ENCODE data around the gene ADAD2. TPM values are rescaled to one million over a fixed set of nuclear protein-coding genes. Genes with fewer than 3 reads are reported as not detected.
A peak's percentile ranks its signal among the peaks of the same experiment; 100 is the strongest.

ADAD2 gene
- total RNA-seq, 4 donors from 2014 or later = 1.8 TPM; not detected in 3

DNA sequence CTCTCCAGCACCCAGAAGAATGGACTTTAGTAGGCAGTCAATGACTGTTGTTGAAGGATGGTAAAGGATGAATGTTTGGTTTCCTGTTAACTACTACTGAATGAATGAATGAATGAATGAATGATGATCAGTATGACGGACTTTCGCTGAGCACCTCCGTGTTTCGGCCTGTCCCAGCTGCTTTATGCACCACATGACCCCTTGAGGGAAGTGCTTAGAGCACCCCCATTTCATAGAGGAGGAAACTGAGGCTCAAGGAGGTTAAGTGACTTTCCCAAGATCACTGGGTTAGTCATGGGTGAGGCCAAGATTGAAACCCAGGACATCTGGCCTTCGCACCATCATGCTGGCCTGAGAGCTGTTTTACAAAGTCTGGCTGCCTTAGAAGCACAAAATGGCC is 42.0 kb downstream of the ADAD2 start:
- no peaks in the 10 kb centered on the region for H3K36me3 ChIP-seq
- peaks cover 0 to 2% (median 0%) of the 10 kb centered on the region in 4 donors for H3K4me1 ChIP-seq
- TF ChIP-seq, protein P1, sequence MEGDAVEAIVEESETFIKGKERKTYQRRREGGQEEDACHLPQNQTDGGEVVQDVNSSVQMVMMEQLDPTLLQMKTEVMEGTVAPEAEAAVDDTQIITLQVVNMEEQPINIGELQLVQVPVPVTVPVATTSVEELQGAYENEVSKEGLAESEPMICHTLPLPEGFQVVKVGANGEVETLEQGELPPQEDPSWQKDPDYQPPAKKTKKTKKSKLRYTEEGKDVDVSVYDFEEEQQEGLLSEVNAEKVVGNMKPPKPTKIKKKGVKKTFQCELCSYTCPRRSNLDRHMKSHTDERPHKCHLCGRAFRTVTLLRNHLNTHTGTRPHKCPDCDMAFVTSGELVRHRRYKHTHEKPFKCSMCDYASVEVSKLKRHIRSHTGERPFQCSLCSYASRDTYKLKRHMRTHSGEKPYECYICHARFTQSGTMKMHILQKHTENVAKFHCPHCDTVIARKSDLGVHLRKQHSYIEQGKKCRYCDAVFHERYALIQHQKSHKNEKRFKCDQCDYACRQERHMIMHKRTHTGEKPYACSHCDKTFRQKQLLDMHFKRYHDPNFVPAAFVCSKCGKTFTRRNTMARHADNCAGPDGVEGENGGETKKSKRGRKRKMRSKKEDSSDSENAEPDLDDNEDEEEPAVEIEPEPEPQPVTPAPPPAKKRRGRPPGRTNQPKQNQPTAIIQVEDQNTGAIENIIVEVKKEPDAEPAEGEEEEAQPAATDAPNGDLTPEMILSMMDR (IDR thresholded peaks at IDR 0.05) = no peak
- no peak for TF ChIP-seq POLR2A (IDR thresholded peaks at IDR 0.05)

DNA sequence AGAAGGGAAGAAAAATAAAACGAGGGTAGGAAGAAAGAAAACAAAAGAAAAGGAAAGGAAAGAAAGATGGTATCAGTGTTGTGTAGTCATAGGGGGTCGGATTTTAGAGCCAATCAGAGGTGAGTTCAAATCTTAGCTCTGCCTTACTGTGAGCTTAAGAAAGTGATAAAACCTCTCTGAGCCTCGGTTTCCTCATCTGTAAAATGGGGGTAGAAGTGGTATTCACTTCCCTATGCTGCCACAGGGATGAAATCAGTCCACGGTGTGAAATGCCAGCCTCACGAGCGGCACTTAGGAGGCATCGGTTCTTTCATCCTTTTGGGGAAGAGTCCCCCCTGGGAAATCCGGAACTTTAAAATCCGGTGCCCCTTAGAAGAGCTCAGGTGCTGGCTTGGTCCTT is 42.8 kb downstream of the ADAD2 start:
- Histone ChIP-seq H3K36me3 (no peaks in the 10 kb centered on the region), H3K27me3 (no peaks in the 10 kb centered on the region), H3K27ac (no peak overlapping the region), H3K9me3 (no peaks in the 10 kb centered on the region), H3K4me1 (no peaks in the 10 kb centered on the region), H3K4me3 (no peak overlapping the region)
- TF ChIP-seq POLR2A (IDR thresholded peaks at IDR 0.05) = no peak
- TF ChIP-seq, protein P1 (IDR thresholded peaks at IDR 0.05) = no peak
- DNase-seq = no peak

More for the DNA sequence above, 42.0 kb downstream of the ADAD2 start:
- no peak overlapping the region for H3K27ac ChIP-seq
- no peaks in the 10 kb centered on the region for H3K27me3 ChIP-seq
- H3K4me3 ChIP-seq = no peak overlapping the region
- no peaks in the 10 kb centered on the region for H3K9me3 ChIP-seq
- DNase-seq = no peak

DNA sequence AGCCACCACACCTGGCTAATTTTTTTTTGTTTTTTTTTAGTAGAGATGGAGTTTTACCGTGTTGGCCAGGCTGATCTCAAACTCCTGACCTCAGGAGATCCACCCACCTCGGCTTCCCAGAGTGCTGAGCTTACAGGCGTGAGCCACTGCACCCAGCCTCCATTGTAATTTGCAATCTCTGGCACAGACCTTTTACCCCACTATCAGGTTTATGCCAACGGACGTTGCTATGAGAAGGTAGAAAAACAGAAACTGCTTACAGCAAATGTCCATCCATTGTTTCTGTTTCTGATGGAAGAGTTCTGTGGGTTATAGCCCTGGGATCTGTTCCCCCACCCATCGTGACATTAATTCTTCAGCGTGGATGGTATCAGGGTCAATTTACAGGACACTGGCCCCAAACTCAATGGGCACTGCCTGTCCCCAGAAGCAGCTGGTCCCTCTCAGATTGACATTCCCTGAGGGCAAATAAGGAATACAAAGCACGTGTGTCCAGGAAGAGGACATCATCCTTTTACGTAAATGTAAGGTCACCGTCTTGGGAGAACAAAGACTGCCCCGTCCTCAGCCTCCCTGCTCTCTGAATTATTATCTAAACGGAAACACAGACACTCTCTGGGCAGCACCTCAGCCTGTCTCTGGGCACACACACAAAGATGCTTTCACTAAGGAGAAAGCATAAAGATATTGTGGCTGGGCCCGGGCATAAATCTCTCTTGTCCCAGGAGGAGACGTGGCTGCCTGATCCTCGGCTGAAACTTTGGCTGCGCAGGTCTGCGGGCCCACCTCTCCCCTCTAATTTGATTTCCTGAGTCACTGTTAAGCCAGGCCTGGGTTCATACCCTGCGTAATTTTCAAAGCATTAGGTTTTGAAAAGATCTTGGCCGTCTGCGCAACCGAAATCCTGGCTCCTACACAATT is 43.6 kb downstream of the ADAD2 start:
- Histone ChIP-seq H3K27me3 (no peaks in the 10 kb centered on the region), H3K27ac (peak overlapping the region in 1 of 4 donors; percentile 60), H3K9me3 (no peaks in the 10 kb centered on the region), H3K36me3 (no peaks in the 10 kb centered on the region), H3K4me3 (no peak overlapping the region), H3K4me1 (no peaks in the 10 kb centered on the region)
- DNase-seq = no peak
- TF ChIP-seq POLR2A (IDR thresholded peaks at IDR 0.05) = no peak
- TF ChIP-seq, protein P1 (IDR thresholded peaks at IDR 0.05) = no peak

DNA sequence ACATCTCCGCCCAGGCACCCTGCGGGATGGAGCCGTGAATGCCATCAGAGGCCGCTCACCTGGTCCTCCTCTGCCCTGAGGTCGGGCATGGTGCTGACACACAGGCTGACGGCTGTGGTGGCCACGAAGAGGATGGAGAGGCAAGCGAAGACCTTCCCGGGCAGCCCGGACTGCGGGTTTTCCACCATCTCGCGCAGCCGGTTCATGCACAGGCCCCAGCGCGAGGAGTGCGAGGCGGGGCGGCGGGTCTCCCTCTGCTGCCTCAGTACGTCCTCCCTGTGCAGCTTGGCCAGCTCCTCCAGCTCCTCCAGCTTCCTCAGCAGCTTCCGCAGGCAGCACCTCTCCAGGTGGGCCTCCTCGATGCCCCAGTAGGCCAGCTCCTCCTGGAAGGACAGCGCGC is 45.7 kb downstream of the ADAD2 start:
- TF ChIP-seq, protein P1 (IDR thresholded peaks at IDR 0.05) = no peak
- no peak for TF ChIP-seq POLR2A (IDR thresholded peaks at IDR 0.05)
- H3K27me3 ChIP-seq = no peaks in the 10 kb centered on the region
- DNase-seq = no peak
- H3K36me3 ChIP-seq = no peaks in the 10 kb centered on the region
- no peak overlapping the region for H3K4me3 ChIP-seq
- no peaks in the 10 kb centered on the region for H3K4me1 ChIP-seq
- no peaks in the 10 kb centered on the region for H3K9me3 ChIP-seq
- no peak overlapping the region for H3K27ac ChIP-seq

DNA sequence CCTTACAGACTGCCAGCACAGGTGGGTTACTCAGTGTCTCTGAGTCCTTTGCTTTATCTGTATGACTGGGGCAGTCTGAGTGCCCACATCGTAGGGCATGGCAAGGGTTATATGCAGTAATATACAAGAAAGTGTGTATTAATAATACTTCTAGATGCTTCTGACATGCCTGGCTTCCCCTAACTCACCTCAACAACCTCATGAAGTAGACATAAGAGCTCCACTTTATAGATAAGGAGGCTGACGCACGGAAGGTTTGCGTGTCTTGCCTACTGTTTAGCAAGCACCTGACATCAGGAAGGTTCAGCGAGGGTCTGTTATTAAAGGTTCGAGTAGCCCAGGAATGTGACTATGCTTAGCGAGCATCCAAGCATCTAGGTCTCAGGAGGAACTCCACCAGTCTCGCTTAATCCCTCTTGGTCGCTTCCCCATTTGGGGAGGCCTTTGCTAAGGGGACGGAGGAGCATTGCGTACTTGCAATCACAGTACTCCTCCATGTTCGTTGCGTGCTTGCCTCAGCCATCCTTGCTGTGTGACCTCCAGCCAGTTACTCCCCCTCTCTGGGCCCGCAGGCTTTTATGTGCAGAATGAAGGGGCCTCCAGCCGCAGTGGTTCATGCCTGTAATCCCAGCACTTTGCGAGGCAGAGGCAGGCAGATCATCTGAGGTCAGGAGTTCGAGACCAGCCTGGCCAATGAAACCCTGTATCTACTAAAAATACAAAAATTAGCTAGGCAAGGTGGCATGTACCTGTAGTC is 47.2 kb downstream of the ADAD2 start:
- Histone ChIP-seq H3K36me3 (no peaks in the 10 kb centered on the region), H3K4me3 (no peak overlapping the region), H3K4me1 (no peaks in the 10 kb centered on the region), H3K27ac (no peak overlapping the region), H3K9me3 (no peaks in the 10 kb centered on the region), H3K27me3 (no peaks in the 10 kb centered on the region)
- no peak for DNase-seq
- no peak for TF ChIP-seq POLR2A (IDR thresholded peaks at IDR 0.05)
- TF ChIP-seq, protein P1 (IDR thresholded peaks at IDR 0.05) = no peak
